DMS 273 (cell line): ENCODE results near the gene MYO1H.

Experiments used
- DNase-seq: peaks from one replicate; lab custom pipeline; 2025; ENCODE audit not compliant: unreplicated experiment; lab: John Stamatoyannopoulos, UW

Gene MYO1H

DNA sequence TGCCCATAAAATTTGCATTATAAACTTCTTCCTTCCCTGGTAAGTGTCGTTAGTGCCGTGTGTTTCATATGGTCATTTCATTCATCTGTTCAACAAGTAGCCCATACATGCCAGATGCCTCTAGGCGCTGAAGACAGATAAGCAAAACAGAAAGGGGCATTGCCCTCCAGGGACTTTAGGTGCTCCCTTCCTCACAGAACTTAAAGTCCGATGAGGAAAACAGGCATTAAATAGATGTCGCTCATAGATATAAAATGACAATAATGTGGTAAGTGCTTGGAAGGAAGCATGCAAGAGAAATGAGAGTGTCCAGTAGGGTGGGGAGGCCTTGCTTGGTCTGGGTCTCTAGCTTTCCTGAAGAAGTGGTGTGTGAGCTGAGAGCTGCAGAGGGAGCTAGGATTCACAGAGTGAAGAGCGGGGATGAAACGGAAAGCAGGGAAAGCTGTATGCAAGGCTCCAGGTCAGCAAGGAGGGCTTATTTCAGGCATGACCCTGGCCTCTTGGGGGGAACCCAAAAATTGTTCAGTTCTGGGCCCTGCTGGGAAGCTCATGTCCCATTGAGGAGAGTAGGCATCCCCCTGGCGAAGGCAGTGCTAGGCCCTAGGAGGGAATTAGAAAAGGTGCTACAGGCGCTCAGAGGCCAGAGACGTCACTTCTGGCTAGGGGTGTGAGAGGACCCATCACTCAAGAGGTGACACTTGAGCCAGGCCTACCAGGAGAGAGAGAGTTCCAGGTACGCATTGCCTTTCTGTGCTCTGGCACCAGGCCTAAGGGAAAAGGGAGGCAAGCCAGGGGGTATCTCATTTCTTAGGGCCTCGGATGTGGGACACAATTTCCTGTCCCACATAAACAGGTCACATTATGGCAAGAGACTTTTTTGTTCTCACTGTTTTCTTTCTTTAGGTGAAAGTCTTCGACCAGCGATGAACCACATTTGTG is 141.6 kb downstream of the MYO1H start:
- no peak for DNase-seq

DNA sequence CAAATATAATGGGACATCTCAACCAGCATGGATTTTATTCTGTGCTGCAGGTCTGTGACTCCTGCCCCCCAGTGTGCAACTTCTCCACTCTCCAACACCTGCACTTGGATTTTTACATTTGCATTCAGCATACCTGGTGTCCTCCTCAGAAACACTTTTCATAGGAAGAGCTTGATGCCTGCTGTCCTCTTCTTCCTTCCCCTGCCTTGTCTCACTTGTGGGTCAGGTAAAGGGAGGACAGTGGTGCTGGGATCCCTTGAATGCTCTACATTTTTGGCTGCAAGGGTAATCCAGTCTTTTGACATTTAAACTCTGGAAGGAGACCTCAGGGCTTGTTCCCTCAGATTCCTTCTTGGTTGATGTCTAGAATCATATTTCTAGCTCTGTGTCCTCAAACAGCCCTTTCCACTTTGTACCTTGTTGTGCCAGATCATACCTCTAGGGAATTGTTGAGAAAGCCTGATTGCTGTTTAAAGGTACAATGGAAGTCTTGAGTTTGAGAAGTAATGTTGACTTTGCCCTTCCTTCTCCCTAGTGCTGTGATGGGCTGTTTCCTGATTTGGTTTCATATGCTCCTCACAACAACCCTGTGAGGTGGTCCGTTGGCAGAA is 142.4 kb downstream of the MYO1H start:
- DNase-seq = no peak

DNA sequence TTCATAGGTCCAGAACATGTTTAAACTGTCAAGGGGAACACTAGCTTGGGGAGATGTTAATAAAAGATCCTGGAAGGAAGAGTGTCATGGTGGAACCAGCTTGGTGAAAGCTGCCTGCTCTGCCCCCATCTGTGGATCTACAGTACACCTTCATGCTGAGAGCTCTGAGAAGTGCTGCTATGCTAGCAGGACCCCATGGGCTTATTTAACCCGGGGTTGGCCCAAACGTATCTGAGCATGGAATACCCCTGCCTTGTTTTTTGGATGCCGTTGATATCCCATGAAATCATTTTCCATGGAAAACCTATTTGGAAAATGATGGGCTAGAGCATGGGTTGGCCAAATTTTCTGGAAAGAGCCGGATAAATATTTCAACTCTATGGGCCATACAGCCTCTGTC is 144.0 kb downstream of the MYO1H start:
- DNase-seq = no peak

DNA sequence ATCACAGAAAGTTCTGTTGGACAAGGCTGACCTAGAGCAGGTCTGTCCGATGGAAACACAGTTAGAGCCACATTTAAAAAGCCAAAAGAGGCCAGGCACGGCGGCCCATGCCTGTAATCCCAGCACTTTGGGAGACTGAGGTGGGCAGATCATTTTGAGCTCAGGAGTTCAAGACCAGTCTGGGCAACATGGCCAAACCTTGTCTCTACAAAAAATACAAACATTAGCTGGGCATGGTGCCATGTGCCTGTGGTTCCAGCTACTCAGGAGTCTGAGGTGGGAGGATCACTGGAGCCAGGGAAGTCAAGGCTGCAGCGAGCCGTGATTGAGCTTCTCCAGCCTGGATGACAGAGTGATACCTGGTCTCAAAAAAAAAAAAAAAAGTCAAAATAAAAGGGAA is 144.7 kb downstream of the MYO1H start:
- no peak for DNase-seq

DNA sequence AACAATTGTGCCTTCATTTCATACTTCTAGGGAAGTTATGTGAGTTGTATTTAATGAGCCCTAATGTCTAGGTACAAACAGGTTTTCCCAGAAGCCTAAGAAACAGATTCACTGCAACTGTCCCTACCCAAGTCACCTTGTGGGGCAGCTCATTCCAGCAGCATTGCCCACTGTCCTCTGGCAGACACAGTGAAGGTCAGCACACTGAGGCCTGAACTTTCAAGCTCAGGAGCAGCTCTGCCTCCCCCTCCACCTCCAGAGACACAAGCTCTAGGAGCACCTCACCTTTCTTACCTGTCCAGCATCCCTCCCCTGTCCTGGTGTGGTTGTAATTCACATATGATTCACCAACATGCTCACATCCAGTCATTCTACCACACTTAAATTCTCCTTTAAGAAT is 145.4 kb downstream of the MYO1H start:
- DNase-seq = no peak

DNA sequence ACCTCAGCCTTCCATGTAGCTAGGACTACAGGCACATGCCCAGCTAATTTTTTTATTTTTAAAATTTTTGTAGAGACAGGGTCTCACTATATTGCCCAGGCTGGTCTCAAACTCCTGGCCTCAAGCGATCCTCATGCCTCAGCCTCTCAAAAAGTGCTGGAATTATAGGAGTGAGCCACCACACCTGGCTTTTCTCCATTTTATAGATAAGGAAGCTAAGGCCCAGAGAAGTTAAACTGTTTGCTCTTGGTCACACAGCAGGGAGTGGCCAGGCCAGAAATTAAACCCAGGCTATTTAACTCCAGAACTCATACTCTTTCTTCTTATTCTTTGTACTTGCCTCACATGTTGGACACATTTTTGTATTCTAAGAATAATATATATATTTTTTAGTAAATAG is 146.2 kb downstream of the MYO1H start:
- no peak for DNase-seq

DNA sequence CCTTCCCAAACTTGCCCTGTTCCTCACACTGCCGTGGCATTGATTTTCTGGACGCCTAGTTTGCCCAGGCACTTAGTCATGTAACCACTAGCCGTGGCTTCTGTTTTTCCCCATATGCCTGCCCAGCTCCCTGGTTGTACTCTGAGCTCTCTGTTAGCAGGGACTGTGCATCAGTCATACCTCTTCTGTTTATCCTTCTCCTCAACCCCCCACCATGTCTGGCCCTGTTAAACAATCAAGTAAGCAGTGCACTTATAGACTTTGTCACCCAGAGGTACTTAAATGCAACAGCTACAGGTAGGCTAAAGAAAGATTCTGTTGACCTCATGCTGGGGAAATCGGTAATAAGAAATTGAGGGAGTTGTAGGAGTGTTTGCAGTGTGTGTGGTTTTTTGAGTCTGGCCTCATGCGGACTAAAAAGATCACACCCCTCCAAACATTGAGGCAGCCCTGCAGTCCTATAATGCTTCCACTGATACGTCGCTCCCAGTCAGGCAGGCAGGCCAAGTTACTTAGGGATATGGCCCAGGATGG is 146.7 kb downstream of the MYO1H start:
- DNase-seq = no peak

DNA sequence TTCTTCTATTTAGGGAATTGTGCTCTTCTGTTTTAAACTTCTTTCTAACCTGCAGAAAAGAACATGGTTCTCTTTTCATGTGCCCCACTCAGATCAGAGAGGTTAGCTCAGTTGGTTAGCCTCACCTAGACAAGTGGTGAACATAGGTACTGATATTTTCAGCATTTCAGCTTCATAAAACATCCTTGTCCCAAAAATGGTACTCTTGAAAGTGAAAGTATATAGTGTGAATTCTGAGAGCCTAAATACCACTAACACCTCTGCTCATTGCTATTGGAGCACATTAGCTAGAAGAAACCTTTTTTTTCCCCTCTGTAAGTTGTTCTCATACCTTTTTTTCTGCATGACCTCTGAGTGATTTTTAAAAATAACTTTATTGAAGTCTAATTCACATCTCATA is 147.3 kb downstream of the MYO1H start:
- DNase-seq = no peak

DNA sequence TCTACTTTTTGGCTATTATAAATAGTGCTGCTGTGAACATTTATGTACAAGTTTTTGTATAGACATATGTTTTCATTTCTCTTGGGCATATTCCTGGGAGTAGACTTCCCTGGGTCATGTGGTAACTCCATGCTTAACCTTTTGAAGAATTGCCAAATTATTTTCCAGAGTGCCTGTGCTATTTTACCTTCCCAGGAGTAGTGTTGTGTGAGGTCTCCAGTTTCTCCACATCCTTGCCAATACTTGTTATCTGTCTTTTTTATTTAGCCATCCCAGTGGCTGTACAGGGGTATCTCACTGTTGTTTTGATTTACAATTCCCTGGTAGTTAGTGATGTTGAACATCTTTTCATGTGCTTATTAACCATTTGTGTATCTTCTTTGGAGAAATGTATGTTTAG is 148.6 kb downstream of the MYO1H start:
- DNase-seq = no peak

DNA sequence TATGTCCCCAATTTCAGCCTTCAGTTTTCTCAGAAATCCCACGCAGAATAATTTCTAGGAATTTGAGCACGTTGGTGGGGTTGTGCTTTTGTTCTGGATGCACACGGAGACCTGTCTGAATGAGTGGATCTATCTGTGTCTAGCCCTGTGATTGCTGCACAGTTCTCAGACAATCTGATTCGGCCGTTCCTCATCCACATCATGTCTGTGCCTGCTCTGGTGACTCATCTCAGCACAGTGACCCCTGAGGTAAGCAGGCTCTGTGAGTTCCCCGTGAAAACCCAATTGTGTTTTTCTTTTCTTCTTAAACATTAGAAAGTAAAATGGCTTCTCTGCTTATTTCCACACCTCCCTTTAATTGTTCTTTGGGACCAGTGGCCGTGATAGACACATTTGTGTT is 150.0 kb downstream of the MYO1H start:
- DNase-seq = no peak
